ENCODE data around the gene CNTNAP2.

CNTNAP2 gene

DNA sequence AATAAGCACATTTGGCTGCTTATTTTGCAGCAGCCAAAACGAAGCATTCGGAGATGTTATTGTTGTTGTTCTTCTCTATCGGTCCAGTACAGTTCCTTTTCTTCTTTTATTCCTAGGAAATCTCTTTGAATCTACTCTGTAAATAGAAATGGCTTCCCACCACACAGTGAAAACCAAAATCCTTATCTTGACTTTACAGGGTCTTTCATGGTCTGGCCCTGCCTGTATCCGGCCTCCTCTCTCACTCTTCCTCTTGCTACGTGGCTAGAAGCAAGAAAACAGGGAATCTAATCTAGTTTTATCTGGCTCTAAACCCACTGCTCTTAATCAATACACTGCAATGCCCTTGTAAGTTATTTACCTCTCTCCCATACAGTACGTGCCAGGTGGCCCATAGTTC, 1547.9 kb downstream of the CNTNAP2 start:
- in situ Hi-C loops (cut with HindIII; ENCODE audit: low sequenced_read_pairs) = no loop called here
- DNase-seq (ENCODE audit: low read depth, low spot score) = no peak
- H3K4me3 ChIP-seq (ENCODE audit: low read depth, low read length) = no peak overlapping the region
- TF ChIP-seq CTCF (IDR thresholded peaks at IDR 0.05; ENCODE audit: low read depth, low read length) = no peak

- H3K4me3 ChIP-seq (ENCODE audit: low read depth, low read length) = no peak overlapping the region
- no peak for TF ChIP-seq CTCF (IDR thresholded peaks at IDR 0.05; ENCODE audit: low read depth, low read length)
- in situ Hi-C loops (cut with HindIII; ENCODE audit: low sequenced_read_pairs) = no loop called here
- no peak for DNase-seq (ENCODE audit: low read depth, low spot score)
Observed at GRCh38 chr7:147670759-147671158, 1554.2 kb downstream of the CNTNAP2 start.

DNA sequence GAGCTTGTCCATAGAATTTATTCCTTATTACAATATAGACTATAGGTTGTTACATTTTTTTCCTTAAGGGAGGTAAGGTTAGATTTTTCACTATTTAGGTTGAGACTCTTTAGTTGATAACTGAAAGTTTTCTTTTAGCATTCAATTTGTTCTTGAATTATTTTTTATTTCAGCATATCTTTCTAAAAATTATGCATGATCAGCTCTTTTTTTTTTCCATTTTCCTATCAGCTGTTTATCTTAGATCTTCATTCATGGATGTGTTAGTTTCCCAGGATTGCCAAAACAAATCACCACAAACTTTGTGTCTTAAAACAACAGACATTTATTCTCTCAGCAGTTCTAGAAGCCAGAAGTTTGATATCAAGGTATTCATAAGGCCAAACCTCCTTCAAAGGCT, 1558.1 kb downstream of the CNTNAP2 start:
- in situ Hi-C loops (cut with HindIII; ENCODE audit: low sequenced_read_pairs) = no loop called here
- no peak for DNase-seq (ENCODE audit: low read depth, low spot score)
- H3K4me3 ChIP-seq (ENCODE audit: low read depth, low read length) = no peak overlapping the region
- TF ChIP-seq CTCF (IDR thresholded peaks at IDR 0.05; ENCODE audit: low read depth, low read length) = no peak

GRCh38 chr7:147678943-147679342, 1562.3 kb downstream of the CNTNAP2 start:
- no peak for DNase-seq (ENCODE audit: low read depth, low spot score)
- no peak for TF ChIP-seq CTCF (IDR thresholded peaks at IDR 0.05; ENCODE audit: low read depth, low read length)
- H3K4me3 ChIP-seq (ENCODE audit: low read depth, low read length) = no peak overlapping the region
- in situ Hi-C loops (cut with HindIII; ENCODE audit: low sequenced_read_pairs) = no loop called here

GRCh38 chr7:147681530-147681929, 1564.9 kb downstream of the CNTNAP2 start:
- in situ Hi-C loops (cut with HindIII; ENCODE audit: low sequenced_read_pairs) = no loop called here
- TF ChIP-seq CTCF (IDR thresholded peaks at IDR 0.05; ENCODE audit: low read depth, low read length) = no peak

DNA sequence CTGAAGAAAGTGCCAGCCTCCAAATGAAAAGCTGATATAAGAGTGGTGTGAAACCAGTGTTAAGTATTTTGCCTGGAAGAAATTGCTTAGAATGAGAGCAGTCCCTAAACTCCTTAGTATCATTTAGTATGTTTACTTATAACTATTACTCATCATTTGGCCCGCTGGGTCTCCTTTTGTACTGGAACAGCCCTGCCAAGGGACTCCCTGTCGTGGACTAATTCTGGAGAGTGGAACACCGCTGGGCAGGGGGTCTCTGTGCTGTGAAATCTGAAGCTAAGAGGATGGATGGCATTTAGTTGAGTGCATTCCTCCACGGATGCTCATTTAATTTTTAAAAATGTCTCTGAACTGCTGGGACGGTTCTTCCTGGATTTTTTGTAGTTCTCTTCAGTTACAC, 1584.1 kb downstream of the CNTNAP2 start:
- DNase-seq (ENCODE audit: low read depth, low spot score) = peak; percentile 40
- in situ Hi-C loops (cut with HindIII; ENCODE audit: low sequenced_read_pairs) = no loop called here
- no peak for TF ChIP-seq CTCF (IDR thresholded peaks at IDR 0.05; ENCODE audit: low read depth, low read length)
- no peak overlapping the region for H3K4me3 ChIP-seq (ENCODE audit: low read depth, low read length)

More at GRCh38 chr7:147681530-147681929, 1564.9 kb downstream of the CNTNAP2 start:
- H3K4me3 ChIP-seq (ENCODE audit: low read depth, low read length) = no peak overlapping the region
- DNase-seq (ENCODE audit: low read depth, low spot score) = no peak

- in situ Hi-C loops (cut with HindIII; ENCODE audit: low sequenced_read_pairs) = no loop called here
Observed at GRCh38 chr7:147707926-147708325, 1591.3 kb downstream of the CNTNAP2 start.

More at GRCh38 chr7:147707926-147708325, 1591.3 kb downstream of the CNTNAP2 start:
- no peak for DNase-seq (ENCODE audit: low read depth, low spot score)
- TF ChIP-seq CTCF (IDR thresholded peaks at IDR 0.05; ENCODE audit: low read depth, low read length) = no peak
- no peak overlapping the region for H3K4me3 ChIP-seq (ENCODE audit: low read depth, low read length)

All from astrocyte of the spinal cord (primary cell).